Neural progenitor cell (in vitro differentiated cells): ENCODE results near the gene FARP1. TPM values are rescaled to one million over a fixed set of nuclear protein-coding genes. Genes with fewer than 3 reads are reported as not detected.

Experiments used
- DNase-seq: peaks from one replicate; pipeline ENCODE4 v3.0.0-alpha.2; 2016; ENCODE audit warnings: low spot score
- H2AFZ ChIP-seq: fragments of 200-600 bp; sonication (generic); replicated peaks from 2 replicates; pipeline ENCODE4 v1.6.1; 2016; ENCODE audit warnings: antibody characterized with exemption
- H3F3A ChIP-seq: fragments of 200-600 bp; sonication (generic); 2 replicates; pipeline ENCODE4 v1.6.1; 2016; ENCODE audit warnings: antibody characterized with exemption, low read depth
- H3K27ac ChIP-seq: fragments of 200-600 bp; sonication (generic); 2 replicates; pipeline ENCODE4 v1.5.1; 2016; ENCODE audit warnings: mild to moderate bottlenecking
- H3K27me3 ChIP-seq: fragments of 200-600 bp; sonication (generic); 2 replicates; pipeline ENCODE4 v1.6.1; 2016; ENCODE audit warnings: mild to moderate bottlenecking, moderate library complexity
- H3K36me3 ChIP-seq: fragments of 200-600 bp; sonication (generic); 2 replicates; pipeline ENCODE4 v1.5.1; 2016
- H3K4me1 ChIP-seq: fragments of 200-600 bp; sonication (generic); 2 replicates; pipeline ENCODE4 v1.6.1; 2016; ENCODE audit warnings: mixed run types
- H3K4me2 ChIP-seq: fragments of 200-600 bp; sonication (generic); 2 replicates; pipeline ENCODE4 v1.6.1; 2016
- H3K4me3 ChIP-seq: fragments of 200-600 bp; sonication (generic); 2 replicates; pipeline ENCODE4 v1.5.1; 2016
- H3K79me2 ChIP-seq: fragments of 200-600 bp; sonication (generic); 2 replicates; pipeline ENCODE4 v1.6.1; 2016; ENCODE audit warnings: low read depth
- H3K9ac ChIP-seq: fragments of 200-600 bp; sonication (generic); 2 replicates; pipeline ENCODE4 v1.6.1; 2016
- H3K9me3 ChIP-seq: fragments of 200-600 bp; sonication (generic); 2 replicates; pipeline ENCODE4 v1.5.1; 2016; ENCODE audit warnings: low read depth
- H4K20me1 ChIP-seq: fragments of 200-600 bp; sonication (generic); 2 replicates; pipeline ENCODE4 v1.6.1; 2016; ENCODE audit warnings: low read depth
- H3K27ac Mint-ChIP-seq: 3 replicates; pipeline ENCODE4 v1.8.0; 2021; ENCODE audit warnings: mixed read lengths
- H3K27me3 Mint-ChIP-seq: 2 replicates; pipeline ENCODE4 v1.8.0; 2022; ENCODE audit warnings: low read depth, mild to moderate bottlenecking, inconsistent platforms, moderate library complexity, mixed read lengths; ENCODE audit not compliant: insufficient read depth
- H3K36me3 Mint-ChIP-seq: 3 replicates; pipeline ENCODE4 v1.8.0; 2021; ENCODE audit warnings: mixed read lengths
- H3K4me1 Mint-ChIP-seq: 3 replicates; pipeline ENCODE4 v1.8.0; 2021; ENCODE audit warnings: mixed read lengths
- H3K4me3 Mint-ChIP-seq: 3 replicates; pipeline ENCODE4 v1.8.0; 2021; ENCODE audit warnings: mild to moderate bottlenecking, moderate library complexity, mixed read lengths
- H3K9me3 Mint-ChIP-seq: 3 replicates; pipeline ENCODE4 v1.8.0; 2020; ENCODE audit warnings: mixed read lengths
- EZH2 ChIP-seq: fragments of 200-600 bp; sonication (generic); IDR thresholded peaks from 2 replicates; pipeline ENCODE4 v1.6.1; 2017; ENCODE audit warnings: antibody characterized with exemption, mild to moderate bottlenecking, moderate library complexity
- EZH2phosphoT487 ChIP-seq: fragments of 200-600 bp; sonication (generic); IDR thresholded peaks from 2 replicates; pipeline ENCODE4 v1.6.1; 2017; ENCODE audit warnings: antibody characterized with exemption
- total RNA-seq: library from RNA; depleted of rRNA; stranded (reverse); fragments of >200 nt; gene quantifications from 2 replicates; pipeline ENCODE4 v1.2.3, GENCODE V29; 2015; ENCODE audit warnings: low replicate concordance
- TF ChIP-seq, protein P1 (sequence below): fragments of 200-600 bp; sonication (generic); IDR thresholded peaks from 2 replicates; pipeline ENCODE4 v1.5.1; 2017; ENCODE audit warnings: antibody characterized with exemption, mild to moderate bottlenecking

The FARP1 gene
- total RNA-seq, 1 donor from 2014 or later, result 78.0 TPM

GRCh38 chr13:98240974-98241373 is 98.1 kb downstream of the FARP1 start:
- no peak overlapping the region for H3K9ac ChIP-seq
- no peaks in the 10 kb centered on the region for H3K36me3 ChIP-seq
- H3K79me2 ChIP-seq, result peaks cover 41% of the 10 kb centered on the region
- Mint-ChIP-seq H3K4me3 (no peak overlapping the region), H3K4me1 (peaks cover 3% of the 10 kb centered on the region), H3K27me3 (no peaks in the 10 kb centered on the region), H3K27ac (peak overlapping the region; percentile 72), H3K9me3 (peaks cover 5% of the 10 kb centered on the region), H3K36me3 (peaks cover 21% of the 10 kb centered on the region)
- no peaks in the 10 kb centered on the region for H3F3A ChIP-seq
- H3K9me3 ChIP-seq, result no peaks in the 10 kb centered on the region
- no peaks in the 10 kb centered on the region for H3K4me1 ChIP-seq
- H3K4me3 ChIP-seq, result no peak overlapping the region
- no peaks in the 10 kb centered on the region for H3K27me3 ChIP-seq
- TF ChIP-seq EZH2 (no peak), EZH2phosphoT487 (no peak)
- TF ChIP-seq, protein P1, sequence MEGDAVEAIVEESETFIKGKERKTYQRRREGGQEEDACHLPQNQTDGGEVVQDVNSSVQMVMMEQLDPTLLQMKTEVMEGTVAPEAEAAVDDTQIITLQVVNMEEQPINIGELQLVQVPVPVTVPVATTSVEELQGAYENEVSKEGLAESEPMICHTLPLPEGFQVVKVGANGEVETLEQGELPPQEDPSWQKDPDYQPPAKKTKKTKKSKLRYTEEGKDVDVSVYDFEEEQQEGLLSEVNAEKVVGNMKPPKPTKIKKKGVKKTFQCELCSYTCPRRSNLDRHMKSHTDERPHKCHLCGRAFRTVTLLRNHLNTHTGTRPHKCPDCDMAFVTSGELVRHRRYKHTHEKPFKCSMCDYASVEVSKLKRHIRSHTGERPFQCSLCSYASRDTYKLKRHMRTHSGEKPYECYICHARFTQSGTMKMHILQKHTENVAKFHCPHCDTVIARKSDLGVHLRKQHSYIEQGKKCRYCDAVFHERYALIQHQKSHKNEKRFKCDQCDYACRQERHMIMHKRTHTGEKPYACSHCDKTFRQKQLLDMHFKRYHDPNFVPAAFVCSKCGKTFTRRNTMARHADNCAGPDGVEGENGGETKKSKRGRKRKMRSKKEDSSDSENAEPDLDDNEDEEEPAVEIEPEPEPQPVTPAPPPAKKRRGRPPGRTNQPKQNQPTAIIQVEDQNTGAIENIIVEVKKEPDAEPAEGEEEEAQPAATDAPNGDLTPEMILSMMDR, result no peak
- H4K20me1 ChIP-seq, result peaks cover 7% of the 10 kb centered on the region
- H2AFZ ChIP-seq, result no peak overlapping the region
- H3K4me2 ChIP-seq, result no peak overlapping the region
- no peak for DNase-seq
- H3K27ac ChIP-seq, result no peak overlapping the region

DNA sequence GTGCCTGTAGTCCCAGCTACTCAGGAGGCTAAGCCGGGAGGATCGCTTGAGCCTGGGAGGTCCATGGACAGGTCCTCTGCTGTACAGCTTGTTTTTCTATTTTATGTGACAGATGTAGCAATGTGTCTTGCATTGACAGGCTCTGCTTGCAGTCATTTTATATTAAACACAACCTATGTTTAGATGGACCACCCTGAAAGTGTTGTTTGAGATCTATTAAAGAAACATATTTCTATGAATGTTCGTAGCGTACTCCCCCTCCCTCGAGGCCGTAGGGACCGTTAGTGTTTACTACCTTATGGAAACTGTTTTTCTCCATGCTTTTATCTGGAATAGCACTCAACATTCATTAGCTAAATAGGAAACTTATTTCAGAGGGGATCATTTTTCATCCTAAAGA is 99.1 kb downstream of the FARP1 start:
- no peak overlapping the region for H2AFZ ChIP-seq
- Mint-ChIP-seq H3K4me3 (no peak overlapping the region), H3K27ac (no peak overlapping the region), H3K36me3 (peaks cover 19% of the 10 kb centered on the region), H3K4me1 (peaks cover 3% of the 10 kb centered on the region), H3K27me3 (no peaks in the 10 kb centered on the region), H3K9me3 (peaks cover 5% of the 10 kb centered on the region)
- H3K9ac ChIP-seq, result no peak overlapping the region
- H3K79me2 ChIP-seq, result peaks cover 31% of the 10 kb centered on the region
- no peaks in the 10 kb centered on the region for H3K4me1 ChIP-seq
- DNase-seq, result no peak
- no peaks in the 10 kb centered on the region for H3K9me3 ChIP-seq
- TF ChIP-seq, protein P1, result no peak
- TF ChIP-seq EZH2phosphoT487 (no peak), EZH2 (no peak)
- no peaks in the 10 kb centered on the region for H3K27me3 ChIP-seq
- H4K20me1 ChIP-seq, result peaks cover 7% of the 10 kb centered on the region
- H3K4me2 ChIP-seq, result no peak overlapping the region
- no peaks in the 10 kb centered on the region for H3K36me3 ChIP-seq
- H3K27ac ChIP-seq, result no peak overlapping the region
- no peaks in the 10 kb centered on the region for H3F3A ChIP-seq
- no peak overlapping the region for H3K4me3 ChIP-seq

DNA sequence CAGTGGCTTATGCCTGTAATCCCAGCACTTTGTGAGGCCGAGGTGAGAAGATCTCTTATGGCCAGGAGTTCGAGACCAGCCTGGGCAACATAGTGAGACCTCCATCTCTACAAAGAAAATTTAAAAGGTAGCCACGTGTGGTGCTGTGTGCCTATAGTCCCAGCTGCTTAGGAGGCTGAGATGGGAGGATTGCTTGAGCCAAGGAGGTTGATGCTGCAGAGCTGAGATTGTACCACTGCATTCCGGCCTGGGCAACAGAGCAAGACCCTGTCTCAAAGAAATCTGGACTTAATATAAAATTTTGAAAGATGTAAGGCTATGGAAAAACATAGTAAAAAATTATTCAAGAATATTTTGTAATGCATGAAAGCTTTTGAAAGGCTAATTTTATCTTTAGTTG is 99.5 kb downstream of the FARP1 start:
- Histone ChIP-seq H3K79me2 (peaks cover 31% of the 10 kb centered on the region), H3K4me2 (no peak overlapping the region), H3K27ac (no peak overlapping the region), H3F3A (no peaks in the 10 kb centered on the region), H3K9ac (no peak overlapping the region), H2AFZ (no peak overlapping the region), H3K4me3 (no peak overlapping the region), H3K36me3 (no peaks in the 10 kb centered on the region), H3K9me3 (no peaks in the 10 kb centered on the region), H3K4me1 (no peaks in the 10 kb centered on the region), H3K27me3 (no peaks in the 10 kb centered on the region), H4K20me1 (peaks cover 7% of the 10 kb centered on the region)
- Mint-ChIP-seq H3K4me1 (peaks cover 3% of the 10 kb centered on the region), H3K27ac (no peak overlapping the region), H3K9me3 (peaks cover 5% of the 10 kb centered on the region), H3K36me3 (peaks cover 15% of the 10 kb centered on the region), H3K4me3 (no peak overlapping the region), H3K27me3 (no peaks in the 10 kb centered on the region)
- no peak for DNase-seq
- no peak for TF ChIP-seq EZH2
- TF ChIP-seq EZH2phosphoT487, result no peak
- TF ChIP-seq, protein P1, result no peak

DNA sequence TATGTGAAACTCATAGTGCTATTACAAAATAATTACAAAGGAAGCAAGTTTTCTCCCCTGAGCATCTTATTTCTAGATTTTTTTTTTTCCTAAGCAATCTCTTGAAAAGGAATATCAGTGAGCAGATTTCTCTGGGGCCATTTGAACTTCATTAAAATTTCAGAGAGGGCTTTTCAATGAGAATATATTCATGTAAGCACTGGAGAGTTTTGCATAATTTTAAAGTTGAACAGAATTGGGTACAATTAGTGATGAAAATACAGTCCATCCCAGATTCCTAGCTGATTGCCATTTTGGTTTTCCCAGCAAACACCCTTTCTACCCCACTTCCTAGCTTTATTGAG is 101.0 kb downstream of the FARP1 start:
- Histone ChIP-seq H3K4me3 (no peak overlapping the region), H4K20me1 (peaks cover 7% of the 10 kb centered on the region), H3K9me3 (no peaks in the 10 kb centered on the region), H3F3A (no peaks in the 10 kb centered on the region), H3K27me3 (no peaks in the 10 kb centered on the region), H3K27ac (no peak overlapping the region), H3K79me2 (peaks cover 22% of the 10 kb centered on the region), H3K36me3 (no peaks in the 10 kb centered on the region), H3K4me2 (no peak overlapping the region), H2AFZ (no peak overlapping the region), H3K4me1 (no peaks in the 10 kb centered on the region), H3K9ac (no peak overlapping the region)
- peaks cover 12% of the 10 kb centered on the region for H3K36me3 Mint-ChIP-seq
- peaks cover 3% of the 10 kb centered on the region for H3K4me1 Mint-ChIP-seq
- no peaks in the 10 kb centered on the region for H3K27me3 Mint-ChIP-seq
- no peak overlapping the region for H3K4me3 Mint-ChIP-seq
- DNase-seq, result no peak
- H3K27ac Mint-ChIP-seq, result no peak overlapping the region
- H3K9me3 Mint-ChIP-seq, result peaks cover 3% of the 10 kb centered on the region
- TF ChIP-seq, protein P1, result no peak
- no peak for TF ChIP-seq EZH2
- no peak for TF ChIP-seq EZH2phosphoT487
